WI38 (cell line): Measurements from ENCODE around the gene PGA5.
"Not testable (repeated sequence)": the region's sequence is repeated elsewhere in the genome, so short reads cannot be mapped to it uniquely, and the experiment has no call there.

ENCODE experiments used
- H3K4me3 ChIP-seq: 2 replicates; pipeline ENCODE4 v1.5.1; 2011; ENCODE audit warnings: low read depth, mild to moderate bottlenecking, control low read depth, low read length
- TF ChIP-seq, protein P1 (sequence below): IDR thresholded peaks from 2 replicates; pipeline ENCODE4 v1.5.1; 2012; ENCODE audit warnings: low read depth, mild to moderate bottlenecking, control low read depth, low read length

PGA5 gene

DNA sequence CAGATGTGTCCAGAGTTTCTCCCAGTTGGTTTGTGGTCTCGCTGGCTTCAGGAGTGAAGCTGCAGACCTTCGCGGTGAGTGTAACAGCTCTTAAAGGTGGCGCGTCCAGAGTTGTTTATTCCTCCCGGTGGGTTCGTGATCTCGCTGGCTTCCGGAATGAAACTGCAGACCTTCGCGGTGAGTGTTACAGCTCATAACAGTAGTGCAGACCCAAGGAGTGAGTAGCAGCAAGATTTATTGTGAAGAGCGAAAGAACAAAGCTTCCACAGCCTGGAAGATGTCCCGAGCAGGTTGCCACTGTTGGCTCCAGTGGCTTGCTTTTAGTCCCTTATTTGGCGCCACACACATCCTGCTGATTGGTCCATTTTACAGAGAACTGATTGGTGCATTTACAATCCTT is 39.5 kb upstream of the PGA5 start:
- TF ChIP-seq, protein P1, sequence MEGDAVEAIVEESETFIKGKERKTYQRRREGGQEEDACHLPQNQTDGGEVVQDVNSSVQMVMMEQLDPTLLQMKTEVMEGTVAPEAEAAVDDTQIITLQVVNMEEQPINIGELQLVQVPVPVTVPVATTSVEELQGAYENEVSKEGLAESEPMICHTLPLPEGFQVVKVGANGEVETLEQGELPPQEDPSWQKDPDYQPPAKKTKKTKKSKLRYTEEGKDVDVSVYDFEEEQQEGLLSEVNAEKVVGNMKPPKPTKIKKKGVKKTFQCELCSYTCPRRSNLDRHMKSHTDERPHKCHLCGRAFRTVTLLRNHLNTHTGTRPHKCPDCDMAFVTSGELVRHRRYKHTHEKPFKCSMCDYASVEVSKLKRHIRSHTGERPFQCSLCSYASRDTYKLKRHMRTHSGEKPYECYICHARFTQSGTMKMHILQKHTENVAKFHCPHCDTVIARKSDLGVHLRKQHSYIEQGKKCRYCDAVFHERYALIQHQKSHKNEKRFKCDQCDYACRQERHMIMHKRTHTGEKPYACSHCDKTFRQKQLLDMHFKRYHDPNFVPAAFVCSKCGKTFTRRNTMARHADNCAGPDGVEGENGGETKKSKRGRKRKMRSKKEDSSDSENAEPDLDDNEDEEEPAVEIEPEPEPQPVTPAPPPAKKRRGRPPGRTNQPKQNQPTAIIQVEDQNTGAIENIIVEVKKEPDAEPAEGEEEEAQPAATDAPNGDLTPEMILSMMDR: no peak
- no peak overlapping the region for H3K4me3 ChIP-seq

DNA sequence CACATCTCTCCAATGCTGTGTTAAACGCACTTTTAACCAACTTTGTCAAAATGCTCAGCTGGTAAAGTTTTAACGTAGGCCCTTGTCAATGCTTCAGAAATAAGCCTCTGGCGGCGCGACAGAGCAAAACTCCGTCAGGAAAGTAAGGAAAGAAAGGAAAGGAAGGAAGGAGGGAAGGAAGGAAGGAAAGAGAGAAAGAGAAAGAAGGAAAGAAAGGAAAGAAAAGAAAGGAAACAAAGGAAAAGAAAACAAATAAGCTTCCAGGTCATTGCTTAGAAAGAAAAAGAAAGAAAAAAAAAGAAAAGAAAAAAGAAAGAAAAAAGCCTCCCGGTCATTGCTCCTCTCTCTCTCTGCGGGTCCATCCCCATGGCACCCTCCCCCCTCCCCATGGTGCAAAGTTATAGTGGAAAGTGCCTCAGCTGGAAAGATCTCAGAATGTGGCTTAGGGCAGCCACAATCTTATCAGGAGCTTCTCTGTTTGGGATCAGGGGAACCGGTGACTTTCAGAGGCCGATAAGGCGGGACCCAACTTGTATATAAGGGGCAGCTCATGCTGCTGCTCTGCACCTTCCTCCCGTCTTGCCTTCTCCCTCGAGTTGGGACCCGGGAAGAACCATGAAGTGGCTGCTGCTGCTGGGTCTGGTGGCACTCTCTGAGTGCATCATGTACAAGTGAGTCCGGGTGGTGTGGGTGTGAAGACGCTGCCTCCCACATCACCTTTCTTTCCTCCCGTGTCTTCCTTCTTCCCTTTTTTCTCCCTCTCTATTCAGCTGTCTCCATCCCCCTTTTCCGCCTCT is 37.8 kb upstream of the PGA5 start, which contains the start of gene PGA3:
TSS of gene PGA3 (plus strand) at position 566 of the 797 bp plus-strand sequence. CDS start at position 616, 50 bp downstream.
- not testable (repeated sequence) for H3K4me3 ChIP-seq

DNA sequence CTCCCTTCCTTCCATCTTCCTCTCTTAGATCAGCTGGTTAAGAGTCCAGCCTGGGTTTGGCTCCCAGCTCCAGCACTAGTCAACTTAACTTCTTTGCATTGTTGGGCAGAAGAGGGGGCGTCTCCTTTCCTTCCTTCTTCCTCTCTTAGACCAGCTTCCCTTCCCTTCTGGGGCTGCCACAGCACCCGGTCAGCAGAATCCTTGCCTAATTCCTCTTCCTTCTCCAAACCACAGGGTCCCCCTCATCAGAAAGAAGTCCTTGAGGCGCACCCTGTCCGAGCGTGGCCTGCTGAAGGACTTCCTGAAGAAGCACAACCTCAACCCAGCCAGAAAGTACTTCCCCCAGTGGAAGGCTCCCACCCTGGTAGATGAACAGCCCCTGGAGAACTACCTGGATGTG is 37.1 kb upstream of the PGA5 start:
- not testable (repeated sequence) for H3K4me3 ChIP-seq

DNA sequence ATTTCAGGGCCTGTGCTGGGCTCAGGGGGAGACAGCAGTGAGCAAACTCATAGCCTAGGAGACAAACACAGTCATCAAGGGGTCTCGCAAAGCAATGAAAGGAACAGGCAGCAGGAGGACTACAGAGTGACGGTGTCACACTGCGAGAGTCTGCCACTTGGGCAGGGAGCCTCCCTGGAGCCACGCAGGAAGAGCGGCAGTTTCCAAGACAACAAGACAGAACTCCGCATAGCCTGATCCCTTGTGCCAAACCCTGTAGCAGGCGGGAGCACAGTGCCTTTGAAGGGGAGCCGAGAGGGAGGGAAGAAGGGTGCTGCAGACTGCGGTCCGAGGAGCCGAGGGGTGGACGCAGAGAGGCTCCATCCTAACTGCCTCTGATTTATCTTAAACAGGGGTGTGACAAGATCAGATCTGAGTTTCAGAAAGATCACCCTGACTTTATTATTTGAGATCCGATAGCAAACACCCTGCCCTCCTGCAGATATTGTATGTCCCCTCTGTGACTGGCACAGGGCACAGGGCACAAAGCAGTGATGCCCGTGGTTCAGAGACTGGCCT is 36.4 kb upstream of the PGA5 start:
- not testable (repeated sequence) for H3K4me3 ChIP-seq

DNA sequence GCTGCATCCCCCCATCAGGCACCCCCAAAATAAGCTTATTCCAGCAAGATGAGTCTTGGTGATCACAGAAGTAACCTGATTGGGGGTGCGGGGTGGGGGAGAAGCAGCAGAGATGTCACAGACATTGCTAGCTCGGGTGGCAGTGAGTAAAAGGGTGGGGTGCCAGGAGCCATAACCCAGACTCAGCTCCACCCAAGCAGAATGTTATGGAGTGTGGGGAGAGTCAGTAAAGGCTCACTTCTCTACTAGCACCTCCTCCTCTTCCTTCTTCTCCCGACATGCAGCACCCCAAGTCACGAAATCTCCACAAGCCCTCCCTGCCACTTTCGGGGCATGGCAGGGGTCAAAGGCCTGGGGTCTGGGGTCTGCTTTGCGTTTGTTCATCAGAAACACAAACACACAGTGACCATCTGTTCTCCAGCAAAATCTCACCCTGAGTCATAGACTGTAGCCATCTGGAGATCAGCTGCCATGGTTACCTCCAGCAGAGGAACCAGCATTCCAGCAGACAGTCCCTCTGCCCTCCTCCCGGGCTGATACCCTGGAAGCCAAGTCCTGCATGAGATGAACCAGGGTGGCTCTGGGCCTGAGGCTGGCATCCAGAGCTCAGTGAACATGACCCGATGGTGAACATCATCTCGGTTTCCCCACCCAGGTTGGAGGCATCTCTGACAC is 33.2 kb upstream of the PGA5 start:
- H3K4me3 ChIP-seq: not testable (repeated sequence)

DNA sequence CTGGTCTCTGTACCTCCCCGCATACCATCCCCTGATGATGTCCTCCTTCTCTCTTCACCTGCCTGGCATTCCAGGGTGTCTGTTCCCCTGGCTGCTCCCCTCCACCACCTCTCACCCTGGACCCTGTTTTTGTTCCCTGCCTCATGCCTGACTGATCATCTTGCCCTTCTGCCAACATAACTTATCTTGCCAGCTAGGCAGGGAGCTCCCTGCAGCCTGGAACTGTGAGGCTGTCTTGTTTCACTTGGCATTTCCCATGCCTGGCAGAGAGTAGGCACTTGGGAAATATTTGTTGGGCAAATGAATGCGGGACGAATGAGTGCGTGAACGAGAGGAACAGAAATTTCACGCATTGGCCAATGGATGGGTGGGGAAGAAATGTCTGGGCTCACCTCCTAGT is 30.3 kb upstream of the PGA5 start:
- not testable (repeated sequence) for H3K4me3 ChIP-seq

DNA sequence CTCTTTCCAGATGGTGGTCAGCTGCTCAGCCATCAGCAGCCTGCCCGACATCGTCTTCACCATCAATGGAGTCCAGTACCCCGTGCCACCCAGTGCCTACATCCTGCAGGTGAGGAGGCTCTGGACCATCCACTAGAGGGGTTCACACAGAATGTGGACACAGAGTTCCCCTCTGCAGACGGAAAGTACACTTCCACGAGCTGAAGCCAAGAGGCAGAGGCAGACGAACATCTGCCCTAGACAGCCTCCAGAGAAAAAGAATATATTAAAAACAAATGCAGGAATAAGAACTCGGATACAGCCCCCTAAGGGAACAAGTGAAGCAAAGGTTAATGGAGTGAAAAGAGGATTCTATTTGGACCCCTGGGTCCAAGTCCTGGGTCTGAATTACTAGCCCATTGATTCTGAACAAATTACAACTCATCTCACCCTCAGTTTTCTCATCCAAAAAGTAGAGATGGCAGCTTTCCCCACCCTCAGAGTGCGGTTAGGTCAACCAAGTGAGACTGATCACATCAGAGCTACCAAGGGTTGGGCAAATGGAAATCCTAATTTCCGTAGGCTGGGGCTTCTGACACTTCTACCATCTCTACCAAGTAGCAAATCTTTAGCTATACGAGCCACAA is 29.5 kb upstream of the PGA5 start:
- not testable (repeated sequence) for H3K4me3 ChIP-seq

DNA sequence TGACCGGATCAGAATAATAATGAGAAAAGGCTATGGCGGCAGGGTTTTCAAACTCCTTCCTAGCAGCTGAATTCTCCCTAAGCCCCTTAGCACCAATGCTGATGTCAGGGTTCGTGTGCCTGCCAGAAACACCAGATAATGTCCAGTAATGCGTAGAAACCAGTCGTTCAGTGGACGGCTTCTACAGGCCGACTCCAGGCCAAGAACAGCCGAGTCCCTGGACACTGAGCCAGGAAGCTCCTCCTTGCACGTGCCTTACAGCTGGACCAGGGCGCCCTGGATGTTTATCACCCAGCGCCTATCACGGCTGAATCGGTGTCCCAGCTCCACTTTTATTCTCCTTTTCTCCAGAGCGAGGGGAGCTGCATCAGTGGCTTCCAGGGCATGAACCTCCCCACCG is 28.8 kb upstream of the PGA5 start:
- H3K4me3 ChIP-seq: not testable (repeated sequence)

DNA sequence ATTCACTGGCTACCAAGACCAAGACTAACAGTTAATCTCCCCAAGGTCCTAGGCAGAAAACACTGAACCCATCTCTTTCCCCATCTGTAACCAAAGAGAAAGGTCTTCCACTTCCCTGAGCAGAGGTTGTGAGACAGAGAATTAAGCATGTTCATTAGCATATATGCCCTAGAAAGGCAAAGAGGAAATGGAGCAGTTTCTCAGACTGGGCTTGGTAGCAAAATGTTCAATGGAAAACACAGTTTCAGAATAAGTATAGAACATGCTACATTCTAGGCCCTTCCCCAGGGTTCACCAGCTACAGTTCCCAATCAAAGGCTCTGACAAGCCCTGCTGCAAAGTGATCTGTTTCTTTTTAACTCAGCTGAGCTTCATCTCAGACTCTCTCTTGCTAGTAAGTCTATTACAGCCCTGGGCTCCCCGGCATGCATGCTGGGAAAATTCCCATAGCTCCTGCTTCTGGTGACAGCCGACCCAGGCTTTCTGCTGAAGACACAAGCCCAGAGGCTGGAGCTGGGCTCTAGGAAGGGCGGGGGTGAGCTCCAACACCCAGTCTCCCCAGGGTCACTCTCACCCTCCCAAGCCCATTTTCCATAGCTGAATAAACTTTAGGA is 27.2 kb upstream of the PGA5 start:
- H3K4me3 ChIP-seq: not testable (repeated sequence)

DNA sequence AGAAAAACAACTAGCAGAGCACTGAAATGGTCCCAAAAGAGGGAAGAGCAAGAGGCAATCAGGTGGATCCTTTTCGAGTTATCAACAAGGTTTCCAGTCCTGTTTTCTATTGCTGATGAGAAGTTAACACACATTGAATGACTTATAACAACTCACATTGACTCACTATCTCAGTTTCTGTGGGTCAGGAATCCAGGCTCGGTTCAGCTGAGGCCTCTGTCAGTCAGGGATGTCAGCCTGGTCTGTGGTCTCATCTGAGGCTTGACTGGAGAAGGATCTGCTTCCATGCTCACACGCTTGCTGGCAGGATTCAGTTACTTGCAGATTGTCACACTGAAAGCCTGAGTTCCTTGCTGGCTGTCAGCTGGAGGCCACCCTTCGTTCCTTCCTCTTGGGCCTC is 22.7 kb upstream of the PGA5 start:
- H3K4me3 ChIP-seq: not testable (repeated sequence)

DNA sequence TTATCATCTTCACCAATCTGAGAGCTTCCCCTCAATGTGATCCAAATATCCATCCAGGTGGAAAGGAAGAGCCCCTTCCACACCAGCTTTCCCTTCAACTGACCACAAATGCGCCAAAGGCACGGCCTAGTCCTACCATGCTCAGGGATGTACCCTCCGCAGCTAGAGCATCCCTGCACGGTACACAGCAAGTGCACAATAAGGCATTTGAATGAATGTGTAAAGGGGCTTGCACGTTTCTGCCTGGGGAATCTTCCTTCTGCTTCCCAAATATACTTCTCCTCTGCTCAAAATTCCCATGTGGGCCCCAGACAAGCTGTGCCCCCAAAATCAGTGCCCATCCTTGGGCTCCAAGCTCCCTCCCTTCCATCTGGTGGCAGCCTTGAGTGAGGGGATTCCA is 22.0 kb upstream of the PGA5 start:
- H3K4me3 ChIP-seq: not testable (repeated sequence)

DNA sequence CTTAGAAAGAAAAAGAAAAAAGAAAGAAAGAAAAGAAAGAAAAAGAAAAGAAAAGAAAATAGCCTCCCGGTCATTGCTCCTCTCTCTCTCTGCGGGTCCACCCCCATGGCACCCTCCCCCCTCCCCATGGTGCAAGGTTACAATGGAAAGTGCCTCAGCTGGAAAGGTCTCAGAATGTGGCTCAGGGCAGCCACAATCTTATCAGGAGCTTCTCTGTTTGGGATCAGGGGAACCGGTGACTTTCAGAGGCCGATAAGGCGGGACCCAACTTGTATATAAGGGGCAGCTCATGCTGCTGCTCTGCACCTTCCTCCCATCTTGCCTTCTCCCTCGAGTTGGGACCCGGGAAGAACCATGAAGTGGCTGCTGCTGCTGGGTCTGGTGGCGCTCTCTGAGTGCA is 18.9 kb upstream of the PGA5 start, which contains the start of gene PGA4:
TSS of gene PGA4 (plus strand) at position 301 of the 400 bp plus-strand sequence. CDS start at position 355, 54 bp downstream.
- H3K4me3 ChIP-seq: not testable (repeated sequence)

DNA sequence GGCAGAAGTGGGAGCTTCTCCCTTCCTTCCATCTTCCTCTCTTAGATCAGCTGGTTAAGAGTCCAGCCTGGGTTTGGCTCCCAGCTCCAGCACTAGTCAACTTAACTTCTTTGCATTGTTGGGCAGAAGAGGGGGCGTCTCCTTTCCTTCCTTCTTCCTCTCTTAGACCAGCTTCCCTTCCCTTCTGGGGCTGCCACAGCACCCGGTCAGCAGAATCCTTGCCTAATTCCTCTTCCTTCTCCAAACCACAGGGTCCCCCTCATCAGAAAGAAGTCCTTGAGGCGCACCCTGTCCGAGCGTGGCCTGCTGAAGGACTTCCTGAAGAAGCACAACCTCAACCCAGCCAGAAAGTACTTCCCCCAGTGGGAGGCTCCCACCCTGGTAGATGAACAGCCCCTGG is 18.3 kb upstream of the PGA5 start:
- not testable (repeated sequence) for H3K4me3 ChIP-seq

DNA sequence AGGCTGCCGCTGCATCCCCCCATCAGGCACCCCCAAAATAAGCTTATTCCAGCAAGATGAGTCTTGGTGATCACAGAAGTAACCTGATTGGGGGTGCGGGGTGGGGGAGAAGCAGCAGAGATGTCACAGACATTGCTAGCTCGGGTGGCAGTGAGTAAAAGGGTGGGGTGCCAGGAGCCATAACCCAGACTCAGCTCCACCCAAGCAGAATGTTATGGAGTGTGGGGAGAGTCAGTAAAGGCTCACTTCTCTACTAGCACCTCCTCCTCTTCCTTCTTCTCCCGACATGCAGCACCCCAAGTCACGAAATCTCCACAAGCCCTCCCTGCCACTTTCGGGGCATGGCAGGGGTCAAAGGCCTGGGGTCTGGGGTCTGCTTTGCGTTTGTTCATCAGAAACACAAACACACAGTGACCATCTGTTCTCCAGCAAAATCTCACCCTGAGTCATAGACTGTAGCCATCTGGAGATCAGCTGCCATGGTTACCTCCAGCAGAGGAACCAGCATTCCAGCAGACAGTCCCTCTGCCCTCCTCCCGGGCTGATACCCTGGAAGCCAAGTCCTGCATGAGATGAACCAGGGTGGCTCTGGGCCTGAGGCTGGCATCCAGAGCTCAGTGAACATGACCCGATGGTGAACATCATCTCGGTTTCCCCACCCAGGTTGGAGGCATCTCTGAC is 14.4 kb upstream of the PGA5 start:
- not testable (repeated sequence) for H3K4me3 ChIP-seq

DNA sequence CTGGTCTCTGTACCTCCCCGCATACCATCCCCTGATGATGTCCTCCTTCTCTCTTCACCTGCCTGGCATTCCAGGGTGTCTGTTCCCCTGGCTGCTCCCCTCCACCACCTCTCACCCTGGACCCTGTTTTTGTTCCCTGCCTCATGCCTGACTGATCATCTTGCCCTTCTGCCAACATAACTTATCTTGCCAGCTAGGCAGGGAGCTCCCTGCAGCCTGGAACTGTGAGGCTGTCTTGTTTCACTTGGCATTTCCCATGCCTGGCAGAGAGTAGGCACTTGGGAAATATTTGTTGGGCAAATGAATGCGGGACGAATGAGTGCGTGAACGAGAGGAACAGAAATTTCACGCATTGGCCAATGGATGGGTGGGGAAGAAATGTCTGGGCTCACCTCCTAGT is 11.5 kb upstream of the PGA5 start:
- not testable (repeated sequence) for H3K4me3 ChIP-seq

DNA sequence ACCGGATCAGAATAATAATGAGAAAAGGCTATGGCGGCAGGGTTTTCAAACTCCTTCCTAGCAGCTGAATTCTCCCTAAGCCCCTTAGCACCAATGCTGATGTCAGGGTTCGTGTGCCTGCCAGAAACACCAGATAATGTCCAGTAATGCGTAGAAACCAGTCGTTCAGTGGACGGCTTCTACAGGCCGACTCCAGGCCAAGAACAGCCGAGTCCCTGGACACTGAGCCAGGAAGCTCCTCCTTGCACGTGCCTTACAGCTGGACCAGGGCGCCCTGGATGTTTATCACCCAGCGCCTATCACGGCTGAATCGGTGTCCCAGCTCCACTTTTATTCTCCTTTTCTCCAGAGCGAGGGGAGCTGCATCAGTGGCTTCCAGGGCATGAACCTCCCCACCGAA is 9.9 kb upstream of the PGA5 start:
- H3K4me3 ChIP-seq: not testable (repeated sequence)

DNA sequence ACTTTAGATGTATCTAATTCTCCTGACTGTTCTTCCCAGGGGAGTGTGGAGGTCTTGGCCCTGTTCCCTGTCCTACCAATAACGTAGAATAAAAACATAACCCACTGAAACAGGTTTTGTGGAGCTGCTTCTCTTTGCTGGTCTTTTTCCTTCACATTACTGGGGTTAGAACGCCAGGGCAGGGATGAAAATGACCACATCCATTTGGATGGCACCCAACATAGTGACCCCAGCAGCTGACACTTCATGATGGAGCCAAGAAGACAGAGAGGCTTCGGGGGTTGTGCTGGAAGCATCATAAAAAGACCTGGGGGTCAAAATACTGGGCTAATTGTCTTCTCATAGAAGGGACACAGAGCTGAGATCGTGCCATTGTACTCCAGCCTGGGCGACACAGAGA is 9.4 kb upstream of the PGA5 start:
- H3K4me3 ChIP-seq: not testable (repeated sequence)

DNA sequence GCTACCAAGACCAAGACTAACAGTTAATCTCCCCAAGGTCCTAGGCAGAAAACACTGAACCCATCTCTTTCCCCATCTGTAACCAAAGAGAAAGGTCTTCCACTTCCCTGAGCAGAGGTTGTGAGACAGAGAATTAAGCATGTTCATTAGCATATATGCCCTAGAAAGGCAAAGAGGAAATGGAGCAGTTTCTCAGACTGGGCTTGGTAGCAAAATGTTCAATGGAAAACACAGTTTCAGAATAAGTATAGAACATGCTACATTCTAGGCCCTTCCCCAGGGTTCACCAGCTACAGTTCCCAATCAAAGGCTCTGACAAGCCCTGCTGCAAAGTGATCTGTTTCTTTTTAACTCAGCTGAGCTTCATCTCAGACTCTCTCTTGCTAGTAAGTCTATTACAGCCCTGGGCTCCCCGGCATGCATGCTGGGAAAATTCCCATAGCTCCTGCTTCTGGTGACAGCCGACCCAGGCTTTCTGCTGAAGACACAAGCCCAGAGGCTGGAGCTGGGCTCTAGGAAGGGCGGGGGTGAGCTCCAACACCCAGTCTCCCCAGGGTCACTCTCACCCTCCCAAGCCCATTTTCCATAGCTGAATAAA is 8.3 kb upstream of the PGA5 start:
- H3K4me3 ChIP-seq: not testable (repeated sequence)
